Peyer's patch (tissue), 4 donors: ENCODE measurements around the gene CMKLR1. TPM values are rescaled to one million over a fixed set of nuclear protein-coding genes. Genes with fewer than 3 reads are reported as not detected.

Experiments used
- DNase-seq, 3 donors: peaks; one replicate each; pipeline ENCODE4 v3.0.0-alpha.2; 2017 to 2019
- H3K27ac ChIP-seq, 4 donors: fragments of 200-600 bp; sonication (generic); one replicate each; pipeline ENCODE4 v1.5.1; 2016 to 2019
- H3K27me3 ChIP-seq, 2 donors: fragments of 200-600 bp; sonication (generic); one replicate each; pipeline ENCODE4 v1.5.1; 2019
- H3K36me3 ChIP-seq, 3 donors: fragments of 200-600 bp; sonication (generic); one replicate each; pipeline ENCODE4 v1.5.1; 2016 to 2019
- H3K4me1 ChIP-seq, 4 donors: fragments of 200-600 bp; sonication (generic); one replicate each; pipeline ENCODE4 v1.5.1; 2016 to 2019
- H3K4me3 ChIP-seq, 4 donors: fragments of 200-600 bp; sonication (generic); 1 replicate in 3 of 4; 2 replicates in 1 of 4; pipeline ENCODE4 v1.5.1; 2016 to 2019; ENCODE audit warnings: mild to moderate bottlenecking in 1 of 4
- H3K9me3 ChIP-seq, 4 donors: fragments of 200-600 bp; sonication (generic); one replicate each; pipeline ENCODE4 v1.5.1; 2016 to 2019; ENCODE audit warnings: mild to moderate bottlenecking in 1 of 4
- CTCF ChIP-seq, 6 experiments: fragments of 450-650 bp in 4 of 6; fragments of 200-600 bp in 2 of 6; sonication (generic) in 1 of 6; IDR thresholded peaks; one replicate each; pipeline ENCODE4 v1.5.1; 2017 to 2019; ENCODE audit warnings: antibody characterized with exemption in 6 of 6, mild to moderate bottlenecking in 3 of 6, moderate library complexity in 1 of 6
- POLR2A ChIP-seq, 2 donors: fragments of 450-650 bp; IDR thresholded peaks; one replicate each; pipeline ENCODE4 v1.5.1; 2017; ENCODE audit warnings: antibody characterized with exemption in 2 of 2, mild to moderate bottlenecking in 2 of 2, moderate library complexity in 2 of 2
- total RNA-seq, 4 donors: library from RNA; depleted of rRNA; stranded (reverse); fragments of >200 nt; gene quantifications; one replicate each; pipeline ENCODE4 v1.1.0, GENCODE V29; 2016

CMKLR1 gene
- total RNA-seq, 4 donors from 2014 or later, result 1.1 to 18.2 (median 4.1) TPM

- H3K9me3 ChIP-seq, result peaks cover 0 to 3% (median 0%) of the 10 kb centered on the region in 4 donors
- no peak for DNase-seq
Measured at GRCh38 chr12:108266131-108266530, 73.0 kb downstream of the CMKLR1 start.

GRCh38 chr12:108265505-108265904 lies 73.6 kb downstream of the CMKLR1 start:
- no peak for DNase-seq
- H3K4me3 ChIP-seq, result no peak overlapping the region
- no peaks in the 10 kb centered on the region for H3K36me3 ChIP-seq
- H3K9me3 ChIP-seq, result peaks cover 0 to 3% (median 0%) of the 10 kb centered on the region in 4 donors
- H3K27me3 ChIP-seq, result no peaks in the 10 kb centered on the region
- H3K27ac ChIP-seq, result no peak overlapping the region
- no peak for TF ChIP-seq POLR2A (IDR thresholded peaks at IDR 0.05)
- TF ChIP-seq CTCF (IDR thresholded peaks at IDR 0.05), result no peak
- no peaks in the 10 kb centered on the region for H3K4me1 ChIP-seq

More at GRCh38 chr12:108266131-108266530, 73.0 kb downstream of the CMKLR1 start:
- Histone ChIP-seq H3K27ac (no peak overlapping the region), H3K4me3 (no peak overlapping the region), H3K4me1 (no peaks in the 10 kb centered on the region), H3K36me3 (no peaks in the 10 kb centered on the region), H3K27me3 (no peaks in the 10 kb centered on the region)
- TF ChIP-seq CTCF (IDR thresholded peaks at IDR 0.05) (no peak), POLR2A (IDR thresholded peaks at IDR 0.05) (no peak)

- Histone ChIP-seq H3K4me3 (no peak overlapping the region), H3K9me3 (peaks cover 0 to 3% (median 0%) of the 10 kb centered on the region in 4 donors), H3K4me1 (no peaks in the 10 kb centered on the region), H3K36me3 (no peaks in the 10 kb centered on the region), H3K27ac (no peak overlapping the region), H3K27me3 (no peaks in the 10 kb centered on the region)
- DNase-seq, result no peak
- TF ChIP-seq CTCF (IDR thresholded peaks at IDR 0.05), result no peak
- no peak for TF ChIP-seq POLR2A (IDR thresholded peaks at IDR 0.05)
Measured at GRCh38 chr12:108260969-108261368, 78.1 kb downstream of the CMKLR1 start.

- no peak overlapping the region for H3K27ac ChIP-seq
- no peak overlapping the region for H3K4me3 ChIP-seq
- H3K27me3 ChIP-seq, result no peaks in the 10 kb centered on the region
- H3K36me3 ChIP-seq, result no peaks in the 10 kb centered on the region
- TF ChIP-seq CTCF (IDR thresholded peaks at IDR 0.05), result no peak
- no peak for TF ChIP-seq POLR2A (IDR thresholded peaks at IDR 0.05)
- H3K9me3 ChIP-seq, result peaks cover 0 to 3% (median 0%) of the 10 kb centered on the region in 4 donors
- no peak for DNase-seq
- H3K4me1 ChIP-seq, result no peaks in the 10 kb centered on the region
Measured at GRCh38 chr12:108260039-108260438, 79.1 kb downstream of the CMKLR1 start.

- Histone ChIP-seq H3K27me3 (no peaks in the 10 kb centered on the region), H3K4me3 (no peak overlapping the region), H3K27ac (no peak overlapping the region), H3K9me3 (peaks cover 0 to 3% (median 0%) of the 10 kb centered on the region in 4 donors), H3K4me1 (no peaks in the 10 kb centered on the region), H3K36me3 (no peaks in the 10 kb centered on the region)
- no peak for DNase-seq
- no peak for TF ChIP-seq CTCF (IDR thresholded peaks at IDR 0.05)
- TF ChIP-seq POLR2A (IDR thresholded peaks at IDR 0.05), result no peak
Measured at GRCh38 chr12:108257610-108258106, 81.5 kb downstream of the CMKLR1 start.

- peaks cover 0 to 3% (median 0%) of the 10 kb centered on the region in 4 donors for H3K9me3 ChIP-seq
- H3K4me1 ChIP-seq, result no peaks in the 10 kb centered on the region
- no peak overlapping the region for H3K4me3 ChIP-seq
- no peak for DNase-seq
- H3K36me3 ChIP-seq, result no peaks in the 10 kb centered on the region
- no peak for TF ChIP-seq POLR2A (IDR thresholded peaks at IDR 0.05)
- TF ChIP-seq CTCF (IDR thresholded peaks at IDR 0.05), result no peak
- no peak overlapping the region for H3K27ac ChIP-seq
- H3K27me3 ChIP-seq, result no peaks in the 10 kb centered on the region
Measured at GRCh38 chr12:108257004-108257403, 82.1 kb downstream of the CMKLR1 start.
